Endometrial microvascular endothelial cells (primary cell): ENCODE measurements around the gene NUCKS1. TPM values are rescaled to one million over a fixed set of nuclear protein-coding genes. Genes with fewer than 3 reads are reported as not detected.

Experiments used
- in situ Hi-C: cut with HindIII; loops from 2 replicates; pipeline ENCODE4 v1.10.0; 2017; ENCODE audit warnings: low sequenced_read_pairs, low pct_unique_long_range_greater_than_20kb; ENCODE audit errors: inconsistent ontology term
- total RNA-seq: library from RNA; depleted of rRNA; stranded (reverse); fragments of >200 nt; gene quantifications from one replicate; pipeline ENCODE4 v1.2.3, GENCODE V29; 2015; ENCODE audit errors: inconsistent ontology term

Gene NUCKS1
- total RNA-seq, 1 donor from 2014 or later, result 120 TPM

- in situ Hi-C loops, result loop anchor here (10.0 kb wide), 1 partner anchor 50 kb away; no protein-coding TSS in a partner anchor
Measured at GRCh38 chr1:205664399-205665017, 85.5 kb downstream of the NUCKS1 start.

DNA sequence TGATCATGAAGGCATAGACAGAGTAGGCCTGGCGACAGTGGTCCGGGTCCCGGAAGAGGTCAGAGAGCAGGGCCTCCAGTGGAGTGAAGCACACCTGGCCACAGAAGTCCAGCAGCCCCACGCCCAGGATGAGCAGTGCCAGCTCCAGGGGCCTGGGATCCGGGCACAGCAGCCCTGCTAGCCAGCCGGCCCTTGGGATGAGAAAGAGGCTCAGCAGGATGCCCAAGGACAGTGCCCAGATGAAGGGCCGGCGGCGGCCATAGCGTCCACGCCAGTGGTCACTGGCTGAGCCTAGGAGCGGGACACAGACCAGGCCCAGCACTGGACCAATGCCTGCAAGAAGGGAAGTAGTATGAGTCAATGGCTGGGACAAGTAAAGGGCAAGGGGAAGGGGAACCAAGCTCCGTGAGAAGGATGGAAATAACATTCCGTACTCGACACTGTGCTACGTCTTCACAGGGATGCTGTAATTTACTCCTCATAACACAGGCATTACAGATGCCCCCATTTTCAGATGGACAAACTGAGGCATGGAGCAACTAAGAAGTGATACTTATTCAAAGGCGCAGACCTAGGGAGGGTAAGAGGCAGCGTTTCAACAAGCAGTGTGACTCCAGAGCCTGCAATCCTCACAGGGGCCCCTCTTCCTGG lies 86.6 kb downstream of the NUCKS1 start:
- in situ Hi-C loops, result loop anchor here (10.0 kb wide), 1 partner anchor 51 kb away; no protein-coding TSS in a partner anchor

Other genes starting within 250 kb of the NUCKS1 start
- 0.93 TPM for gene CDK18, start 245.5 kb downstream of the NUCKS1 start, total RNA-seq
- 28.9 TPM for gene ELK4, start 118.2 kb downstream of the NUCKS1 start, total RNA-seq
- gene SLC45A3, start 69.7 kb downstream of the NUCKS1 start, total RNA-seq, result 22.3 TPM
- gene RAB29, start 25.3 kb upstream of the NUCKS1 start, total RNA-seq, result 29.9 TPM
- 17.1 TPM for gene SLC41A1, start 63.0 kb upstream of the NUCKS1 start, total RNA-seq
- not detected for gene PM20D1, start 100.0 kb upstream of the NUCKS1 start, total RNA-seq
- gene SLC26A9, start 193.3 kb upstream of the NUCKS1 start, total RNA-seq, result 0.56 TPM